Liver (tissue), 3 donors: ENCODE data around the gene EMILIN1.
A peak's percentile ranks its signal among the peaks of the same experiment; 100 is the strongest.

Experiments used
- GABPA ChIP-seq, 2 donors: IDR thresholded peaks in 1 of 2; conservative IDR thresholded peaks in 1 of 2; 2 replicates each; pipeline ENCODE4 v1.6.1; 2016; ENCODE audit warnings: antibody characterized with exemption in 2 of 2, mild to moderate bottlenecking in 1 of 2, moderate library complexity in 1 of 2
- HNF4A ChIP-seq, 2 donors: conservative IDR thresholded peaks; 2 replicates each; pipeline ENCODE4 v1.6.1; 2016; ENCODE audit warnings: antibody characterized with exemption in 2 of 2, mild to moderate bottlenecking in 2 of 2
- NR2F2 ChIP-seq: IDR thresholded peaks from 2 replicates; pipeline ENCODE4 v1.6.1; 2016; ENCODE audit warnings: antibody characterized with exemption
- RAD21 ChIP-seq, 2 donors: IDR thresholded peaks; 2 replicates each; pipeline ENCODE4 v1.6.1; 2016; ENCODE audit warnings: antibody characterized with exemption in 2 of 2, mild to moderate bottlenecking in 2 of 2
- SP1 ChIP-seq: IDR thresholded peaks from 2 replicates; pipeline ENCODE4 v1.6.1; 2018; ENCODE audit warnings: antibody characterized with exemption, mild to moderate bottlenecking
- YY1 ChIP-seq: IDR thresholded peaks from 2 replicates; pipeline ENCODE4 v1.6.1; 2016; ENCODE audit warnings: antibody characterized with exemption, mild to moderate bottlenecking
- TF ChIP-seq, protein P1 (sequence below): IDR thresholded peaks from 2 replicates; pipeline ENCODE4 v1.6.1; 2016; ENCODE audit warnings: antibody characterized with exemption
- TF ChIP-seq, protein P2 (sequence below): fragments of 150-350 bp; IDR thresholded peaks from 2 replicates; pipeline ENCODE4 v1.5.1; 2017; ENCODE audit warnings: improper control_type of control experiment, low read depth, low read length; ENCODE audit not compliant: missing input control
- TF ChIP-seq, protein P3 (sequence below): IDR thresholded peaks from 2 replicates; pipeline ENCODE4 v1.6.1; 2016; ENCODE audit warnings: antibody characterized with exemption, mild to moderate bottlenecking
- TF ChIP-seq, protein P4 (sequence below): IDR thresholded peaks from 2 replicates; pipeline ENCODE4 v1.6.1; 2016; ENCODE audit warnings: antibody characterized with exemption
- donor health status: healthy.
- donor health status: healthy.

DNA sequence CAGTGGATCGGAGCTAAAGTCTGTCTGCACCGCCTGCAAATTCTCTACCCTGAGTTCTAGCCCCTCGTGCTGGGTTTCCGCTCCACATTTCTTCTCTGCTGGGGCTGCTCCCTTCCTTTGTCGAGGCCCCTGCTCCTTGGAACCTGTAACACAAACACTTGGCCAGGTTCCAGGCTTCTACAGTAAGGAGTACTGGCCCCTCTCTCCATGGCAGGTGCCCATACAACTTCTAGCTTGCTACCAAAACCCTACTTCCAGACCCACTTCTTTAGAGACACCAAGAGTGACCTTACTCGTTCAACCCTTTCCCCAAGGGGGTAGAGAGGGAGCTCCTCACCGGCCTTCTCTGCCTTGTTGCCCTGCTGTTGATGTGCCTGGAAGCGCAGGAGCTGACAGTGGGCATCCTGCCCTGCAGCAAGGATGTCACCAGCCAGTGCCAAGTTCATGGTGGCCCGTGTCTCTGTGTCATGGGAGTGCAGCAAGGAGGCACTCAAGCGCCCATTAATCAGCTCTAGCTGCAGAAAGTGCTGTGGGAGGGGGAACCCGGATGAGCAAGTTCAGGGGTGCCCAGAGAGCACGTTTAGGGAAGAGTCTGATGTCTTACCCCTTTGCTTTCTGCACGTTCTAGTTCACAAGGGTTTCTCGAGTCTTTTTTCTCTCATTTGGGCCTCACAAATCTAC lies 54.9 kb downstream of the EMILIN1 start:
- TF ChIP-seq, protein P1, sequence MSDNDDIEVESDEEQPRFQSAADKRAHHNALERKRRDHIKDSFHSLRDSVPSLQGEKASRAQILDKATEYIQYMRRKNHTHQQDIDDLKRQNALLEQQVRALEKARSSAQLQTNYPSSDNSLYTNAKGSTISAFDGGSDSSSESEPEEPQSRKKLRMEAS = no peak
- TF ChIP-seq, protein P2, sequence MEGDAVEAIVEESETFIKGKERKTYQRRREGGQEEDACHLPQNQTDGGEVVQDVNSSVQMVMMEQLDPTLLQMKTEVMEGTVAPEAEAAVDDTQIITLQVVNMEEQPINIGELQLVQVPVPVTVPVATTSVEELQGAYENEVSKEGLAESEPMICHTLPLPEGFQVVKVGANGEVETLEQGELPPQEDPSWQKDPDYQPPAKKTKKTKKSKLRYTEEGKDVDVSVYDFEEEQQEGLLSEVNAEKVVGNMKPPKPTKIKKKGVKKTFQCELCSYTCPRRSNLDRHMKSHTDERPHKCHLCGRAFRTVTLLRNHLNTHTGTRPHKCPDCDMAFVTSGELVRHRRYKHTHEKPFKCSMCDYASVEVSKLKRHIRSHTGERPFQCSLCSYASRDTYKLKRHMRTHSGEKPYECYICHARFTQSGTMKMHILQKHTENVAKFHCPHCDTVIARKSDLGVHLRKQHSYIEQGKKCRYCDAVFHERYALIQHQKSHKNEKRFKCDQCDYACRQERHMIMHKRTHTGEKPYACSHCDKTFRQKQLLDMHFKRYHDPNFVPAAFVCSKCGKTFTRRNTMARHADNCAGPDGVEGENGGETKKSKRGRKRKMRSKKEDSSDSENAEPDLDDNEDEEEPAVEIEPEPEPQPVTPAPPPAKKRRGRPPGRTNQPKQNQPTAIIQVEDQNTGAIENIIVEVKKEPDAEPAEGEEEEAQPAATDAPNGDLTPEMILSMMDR = no peak
- TF ChIP-seq GABPA (IDR thresholded peaks at IDR 0.05 in 1 of 2, conservative IDR thresholded peaks at IDR 0.05 in 1 of 2) = no peak
- no peak for TF ChIP-seq SP1
- TF ChIP-seq YY1 = peak; percentile 65
- TF ChIP-seq NR2F2 = no peak
- TF ChIP-seq, protein P3, sequence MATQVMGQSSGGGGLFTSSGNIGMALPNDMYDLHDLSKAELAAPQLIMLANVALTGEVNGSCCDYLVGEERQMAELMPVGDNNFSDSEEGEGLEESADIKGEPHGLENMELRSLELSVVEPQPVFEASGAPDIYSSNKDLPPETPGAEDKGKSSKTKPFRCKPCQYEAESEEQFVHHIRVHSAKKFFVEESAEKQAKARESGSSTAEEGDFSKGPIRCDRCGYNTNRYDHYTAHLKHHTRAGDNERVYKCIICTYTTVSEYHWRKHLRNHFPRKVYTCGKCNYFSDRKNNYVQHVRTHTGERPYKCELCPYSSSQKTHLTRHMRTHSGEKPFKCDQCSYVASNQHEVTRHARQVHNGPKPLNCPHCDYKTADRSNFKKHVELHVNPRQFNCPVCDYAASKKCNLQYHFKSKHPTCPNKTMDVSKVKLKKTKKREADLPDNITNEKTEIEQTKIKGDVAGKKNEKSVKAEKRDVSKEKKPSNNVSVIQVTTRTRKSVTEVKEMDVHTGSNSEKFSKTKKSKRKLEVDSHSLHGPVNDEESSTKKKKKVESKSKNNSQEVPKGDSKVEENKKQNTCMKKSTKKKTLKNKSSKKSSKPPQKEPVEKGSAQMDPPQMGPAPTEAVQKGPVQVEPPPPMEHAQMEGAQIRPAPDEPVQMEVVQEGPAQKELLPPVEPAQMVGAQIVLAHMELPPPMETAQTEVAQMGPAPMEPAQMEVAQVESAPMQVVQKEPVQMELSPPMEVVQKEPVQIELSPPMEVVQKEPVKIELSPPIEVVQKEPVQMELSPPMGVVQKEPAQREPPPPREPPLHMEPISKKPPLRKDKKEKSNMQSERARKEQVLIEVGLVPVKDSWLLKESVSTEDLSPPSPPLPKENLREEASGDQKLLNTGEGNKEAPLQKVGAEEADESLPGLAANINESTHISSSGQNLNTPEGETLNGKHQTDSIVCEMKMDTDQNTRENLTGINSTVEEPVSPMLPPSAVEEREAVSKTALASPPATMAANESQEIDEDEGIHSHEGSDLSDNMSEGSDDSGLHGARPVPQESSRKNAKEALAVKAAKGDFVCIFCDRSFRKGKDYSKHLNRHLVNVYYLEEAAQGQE = no peak
- no peak for TF ChIP-seq HNF4A (conservative IDR thresholded peaks at IDR 0.05)
- peak in 1 of 2 donors; percentile 29 for TF ChIP-seq RAD21 (IDR thresholded peaks at IDR 0.05)
- TF ChIP-seq, protein P4, sequence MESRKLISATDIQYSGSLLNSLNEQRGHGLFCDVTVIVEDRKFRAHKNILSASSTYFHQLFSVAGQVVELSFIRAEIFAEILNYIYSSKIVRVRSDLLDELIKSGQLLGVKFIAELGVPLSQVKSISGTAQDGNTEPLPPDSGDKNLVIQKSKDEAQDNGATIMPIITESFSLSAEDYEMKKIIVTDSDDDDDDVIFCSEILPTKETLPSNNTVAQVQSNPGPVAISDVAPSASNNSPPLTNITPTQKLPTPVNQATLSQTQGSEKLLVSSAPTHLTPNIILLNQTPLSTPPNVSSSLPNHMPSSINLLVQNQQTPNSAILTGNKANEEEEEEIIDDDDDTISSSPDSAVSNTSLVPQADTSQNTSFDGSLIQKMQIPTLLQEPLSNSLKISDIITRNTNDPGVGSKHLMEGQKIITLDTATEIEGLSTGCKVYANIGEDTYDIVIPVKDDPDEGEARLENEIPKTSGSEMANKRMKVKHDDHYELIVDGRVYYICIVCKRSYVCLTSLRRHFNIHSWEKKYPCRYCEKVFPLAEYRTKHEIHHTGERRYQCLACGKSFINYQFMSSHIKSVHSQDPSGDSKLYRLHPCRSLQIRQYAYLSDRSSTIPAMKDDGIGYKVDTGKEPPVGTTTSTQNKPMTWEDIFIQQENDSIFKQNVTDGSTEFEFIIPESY = no peak
